ENCODE measurements around the gene KTN1. TPM values are rescaled to one million over a fixed set of nuclear protein-coding genes. Genes with fewer than 3 reads are reported as not detected.

Gene KTN1
- total RNA-seq, 1 donor from 2014 or later: 128 TPM

DNA sequence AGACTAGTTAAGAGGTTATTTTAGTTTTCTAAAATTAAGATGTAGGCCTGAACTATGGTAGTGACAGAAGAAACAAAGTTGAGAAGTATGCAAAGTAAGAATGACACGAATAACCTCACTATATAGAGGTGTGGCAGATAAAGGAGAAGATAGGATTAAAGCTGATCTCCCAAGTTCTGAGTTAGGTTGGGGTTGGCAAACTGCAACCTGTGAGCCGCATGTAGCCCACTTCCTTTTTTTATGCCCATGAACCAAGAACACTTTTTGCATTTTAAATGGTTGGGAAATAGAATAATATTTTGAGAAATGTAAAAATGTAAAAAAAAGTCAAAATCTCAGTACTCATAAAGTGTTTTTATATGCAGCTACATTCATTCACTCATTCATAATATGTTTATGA lies 34.3 kb downstream of the KTN1 start:
- DNase-seq (ENCODE audit: low read depth): no peak
- H3K36me3 ChIP-seq (ENCODE audit: control insufficient read depth, insufficient read depth, low read length): peaks cover 8% of the 10 kb centered on the region

DNA sequence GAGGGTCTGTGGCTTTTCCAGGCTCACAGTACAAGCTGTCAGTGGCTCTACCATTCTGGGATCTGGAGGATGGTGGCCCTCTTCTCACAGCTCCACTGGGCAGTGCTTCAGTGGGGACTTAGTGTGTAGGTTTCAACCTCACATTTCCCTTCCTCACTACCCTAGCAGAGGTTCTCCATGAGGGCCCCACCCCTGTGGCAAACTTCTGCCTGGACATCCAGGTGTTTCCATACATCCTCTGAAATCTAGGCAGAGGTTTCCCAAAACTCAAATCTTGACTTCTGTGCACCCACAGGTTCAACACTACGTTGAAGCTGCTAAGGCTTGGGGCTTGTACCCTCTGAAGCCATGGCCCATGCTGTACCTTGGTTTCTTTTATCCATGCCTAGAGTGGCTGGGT lies 40.3 kb downstream of the KTN1 start:
- no peak for DNase-seq (ENCODE audit: low read depth)
- FAIRE-seq: no peak
- H3K36me3 ChIP-seq (ENCODE audit: control insufficient read depth, insufficient read depth, low read length): peaks cover 12% of the 10 kb centered on the region
- no peak overlapping the region for H3K4me3 ChIP-seq (ENCODE audit: low read depth, low read length)
- TF ChIP-seq, protein P1, sequence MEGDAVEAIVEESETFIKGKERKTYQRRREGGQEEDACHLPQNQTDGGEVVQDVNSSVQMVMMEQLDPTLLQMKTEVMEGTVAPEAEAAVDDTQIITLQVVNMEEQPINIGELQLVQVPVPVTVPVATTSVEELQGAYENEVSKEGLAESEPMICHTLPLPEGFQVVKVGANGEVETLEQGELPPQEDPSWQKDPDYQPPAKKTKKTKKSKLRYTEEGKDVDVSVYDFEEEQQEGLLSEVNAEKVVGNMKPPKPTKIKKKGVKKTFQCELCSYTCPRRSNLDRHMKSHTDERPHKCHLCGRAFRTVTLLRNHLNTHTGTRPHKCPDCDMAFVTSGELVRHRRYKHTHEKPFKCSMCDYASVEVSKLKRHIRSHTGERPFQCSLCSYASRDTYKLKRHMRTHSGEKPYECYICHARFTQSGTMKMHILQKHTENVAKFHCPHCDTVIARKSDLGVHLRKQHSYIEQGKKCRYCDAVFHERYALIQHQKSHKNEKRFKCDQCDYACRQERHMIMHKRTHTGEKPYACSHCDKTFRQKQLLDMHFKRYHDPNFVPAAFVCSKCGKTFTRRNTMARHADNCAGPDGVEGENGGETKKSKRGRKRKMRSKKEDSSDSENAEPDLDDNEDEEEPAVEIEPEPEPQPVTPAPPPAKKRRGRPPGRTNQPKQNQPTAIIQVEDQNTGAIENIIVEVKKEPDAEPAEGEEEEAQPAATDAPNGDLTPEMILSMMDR (IDR thresholded peaks at IDR 0.05; ENCODE audit: insufficient read depth, low read length, severe bottlenecking): no peak
- no peaks in the 10 kb centered on the region for H3K27me3 ChIP-seq (ENCODE audit: control insufficient read depth, insufficient read depth, low read length)

More for the DNA sequence above, 34.3 kb downstream of the KTN1 start:
- Histone ChIP-seq H3K27me3 (ENCODE audit: control insufficient read depth, insufficient read depth, low read length) (no peaks in the 10 kb centered on the region), H3K4me3 (ENCODE audit: low read depth, low read length) (no peak overlapping the region)
- no peak for FAIRE-seq
- TF ChIP-seq, protein P1 (IDR thresholded peaks at IDR 0.05; ENCODE audit: insufficient read depth, low read length, severe bottlenecking): no peak

DNA sequence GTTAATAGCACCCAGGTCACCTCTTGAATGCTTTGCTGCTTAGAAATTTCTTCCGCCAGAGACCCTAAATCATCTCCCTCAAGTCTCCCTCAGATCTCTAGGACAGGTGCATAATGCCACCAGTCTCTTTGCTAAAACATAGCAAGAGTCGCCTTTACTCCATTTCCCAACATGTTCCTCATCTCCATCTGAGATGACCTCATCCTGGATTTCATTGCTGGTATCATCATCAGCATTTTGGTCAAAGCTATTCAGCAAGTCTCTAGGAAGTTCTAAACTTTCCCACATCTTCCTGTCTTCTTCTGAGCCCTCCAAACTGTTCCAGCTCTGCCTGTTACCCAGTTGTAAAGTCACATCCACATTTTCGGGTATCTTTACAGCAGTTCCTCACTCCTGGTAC lies 41.0 kb downstream of the KTN1 start:
- FAIRE-seq (no peak), DNase-seq (ENCODE audit: low read depth) (no peak)
- H3K36me3 ChIP-seq (ENCODE audit: control insufficient read depth, insufficient read depth, low read length): peaks cover 11% of the 10 kb centered on the region
- no peak overlapping the region for H3K4me3 ChIP-seq (ENCODE audit: low read depth, low read length)
- TF ChIP-seq, protein P1 (IDR thresholded peaks at IDR 0.05; ENCODE audit: insufficient read depth, low read length, severe bottlenecking): no peak
- H3K27me3 ChIP-seq (ENCODE audit: control insufficient read depth, insufficient read depth, low read length): no peaks in the 10 kb centered on the region

DNA sequence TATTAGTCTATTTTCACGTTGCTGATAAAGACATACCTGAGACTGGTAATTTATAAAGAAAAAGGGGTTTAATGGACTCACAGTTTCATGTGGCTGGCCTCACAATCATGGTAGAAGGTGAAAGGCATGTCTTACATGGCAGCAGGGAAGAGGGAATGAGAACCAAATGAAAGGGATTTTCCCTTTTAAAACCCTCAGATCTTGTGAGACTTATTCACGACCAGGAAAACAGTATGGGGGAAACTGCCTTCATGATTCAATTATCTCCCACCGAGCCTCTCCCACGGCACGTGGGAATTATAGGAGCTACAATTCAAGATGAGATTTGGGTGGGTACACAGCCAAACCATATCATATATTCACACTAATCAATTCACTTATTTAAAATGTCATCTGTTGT lies 41.4 kb downstream of the KTN1 start:
- Histone ChIP-seq H3K36me3 (ENCODE audit: control insufficient read depth, insufficient read depth, low read length) (peaks cover 10% of the 10 kb centered on the region), H3K4me3 (ENCODE audit: low read depth, low read length) (no peak overlapping the region), H3K27me3 (ENCODE audit: control insufficient read depth, insufficient read depth, low read length) (no peaks in the 10 kb centered on the region)
- TF ChIP-seq, protein P1 (IDR thresholded peaks at IDR 0.05; ENCODE audit: insufficient read depth, low read length, severe bottlenecking): no peak
- no peak for FAIRE-seq
- DNase-seq (ENCODE audit: low read depth): no peak

DNA sequence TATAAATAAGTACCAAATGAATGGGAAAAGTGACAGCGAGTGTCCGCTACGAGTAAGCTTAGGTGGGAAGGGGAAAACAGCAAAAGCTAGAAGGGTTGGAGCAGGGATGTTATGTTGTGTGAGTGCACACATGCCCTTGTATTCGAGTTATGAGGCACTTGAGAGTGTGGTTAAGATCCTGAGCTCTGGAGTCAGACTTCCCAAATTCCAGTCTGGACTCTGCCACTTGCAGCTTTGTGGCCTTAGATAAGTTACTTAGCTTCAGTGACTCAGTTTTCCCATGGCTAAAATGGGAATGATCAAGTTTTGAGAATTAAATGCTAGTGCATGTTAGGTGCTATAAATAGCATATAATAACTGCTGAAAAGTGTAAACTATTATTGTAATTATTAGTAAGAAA lies 44.9 kb downstream of the KTN1 start:
- Histone ChIP-seq H3K27me3 (ENCODE audit: control insufficient read depth, insufficient read depth, low read length) (no peaks in the 10 kb centered on the region), H3K36me3 (ENCODE audit: control insufficient read depth, insufficient read depth, low read length) (peaks cover 7% of the 10 kb centered on the region), H3K4me3 (ENCODE audit: low read depth, low read length) (no peak overlapping the region)
- DNase-seq (ENCODE audit: low read depth): no peak
- TF ChIP-seq, protein P1 (IDR thresholded peaks at IDR 0.05; ENCODE audit: insufficient read depth, low read length, severe bottlenecking): no peak
- FAIRE-seq: no peak

DNA sequence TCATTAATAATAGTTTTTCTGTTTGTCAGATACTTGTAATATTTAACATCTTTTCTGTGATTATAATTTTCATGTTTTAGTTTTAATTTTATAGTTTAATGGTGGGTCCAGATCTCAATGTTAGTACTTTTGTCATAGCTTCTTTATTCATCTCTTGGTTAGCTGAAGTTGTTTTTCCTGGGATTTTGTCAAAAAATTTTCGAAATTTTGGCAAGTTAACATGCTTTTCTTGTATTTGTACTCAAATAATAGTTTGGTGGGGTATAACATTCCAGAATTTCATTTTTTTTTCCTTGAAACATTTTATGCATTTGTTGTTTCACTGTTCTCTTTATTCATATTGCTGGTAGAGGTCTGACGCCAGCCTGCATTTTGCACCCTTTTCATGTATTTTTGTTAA lies 45.5 kb downstream of the KTN1 start:
- DNase-seq (ENCODE audit: low read depth): no peak
- peaks cover 7% of the 10 kb centered on the region for H3K36me3 ChIP-seq (ENCODE audit: control insufficient read depth, insufficient read depth, low read length)

More for the DNA sequence above, 45.5 kb downstream of the KTN1 start:
- TF ChIP-seq, protein P1 (IDR thresholded peaks at IDR 0.05; ENCODE audit: insufficient read depth, low read length, severe bottlenecking): no peak
- Histone ChIP-seq H3K4me3 (ENCODE audit: low read depth, low read length) (no peak overlapping the region), H3K27me3 (ENCODE audit: control insufficient read depth, insufficient read depth, low read length) (no peaks in the 10 kb centered on the region)
- no peak for FAIRE-seq
